ENCODE results near the gene PIM3.
"Not testable (repeated sequence)": the region's sequence is repeated elsewhere in the genome, so short reads cannot be mapped to it uniquely, and the experiment has no call there.

Gene PIM3

GRCh38 chr22:49943771-49944398, 16.7 kb upstream of the PIM3 start:
- DNase-seq (ENCODE audit: low spot score): no peak

- DNase-seq (ENCODE audit: low spot score): no peak
These were observed 16.1 kb upstream of the PIM3 start for GRCh38 chr22:49944399-49944891.

GRCh38 chr22:49945042-49945794, 15.4 kb upstream of the PIM3 start:
- not testable (repeated sequence) for DNase-seq (ENCODE audit: low spot score)

- DNase-seq (ENCODE audit: low spot score): no peak
These were observed 13.8 kb upstream of the PIM3 start for GRCh38 chr22:49946612-49947295.

GRCh38 chr22:49947296-49947622, 13.3 kb upstream of the PIM3 start:
- no peak for DNase-seq (ENCODE audit: low spot score)

- no peak for DNase-seq (ENCODE audit: low spot score)
These were observed 12.2 kb upstream of the PIM3 start for GRCh38 chr22:49948116-49948957.

- DNase-seq (ENCODE audit: low spot score): no peak
These were observed 11.3 kb upstream of the PIM3 start for GRCh38 chr22:49948958-49949913.

- no peak for DNase-seq (ENCODE audit: low spot score)
These were observed 10.7 kb upstream of the PIM3 start for GRCh38 chr22:49949914-49950292.

GRCh38 chr22:49950396-49950994, 10.1 kb upstream of the PIM3 start:
- no peak for DNase-seq (ENCODE audit: low spot score)

- DNase-seq (ENCODE audit: low spot score): no peak
These were observed 9.4 kb upstream of the PIM3 start for GRCh38 chr22:49951000-49951677.

- no peak for DNase-seq (ENCODE audit: low spot score)
These were observed 8.9 kb upstream of the PIM3 start for GRCh38 chr22:49951678-49951985.

- no peak for DNase-seq (ENCODE audit: low spot score)
These were observed 8.3 kb upstream of the PIM3 start for GRCh38 chr22:49951986-49952896.

- no peak for DNase-seq (ENCODE audit: low spot score)
These were observed 7.4 kb upstream of the PIM3 start for GRCh38 chr22:49953027-49953679.

GRCh38 chr22:49953680-49954344, 6.8 kb upstream of the PIM3 start:
- no peak for DNase-seq (ENCODE audit: low spot score)

GRCh38 chr22:49954354-49954753, 6.2 kb upstream of the PIM3 start:
- no peak for DNase-seq (ENCODE audit: low spot score)

GRCh38 chr22:49954991-49955580, 5.5 kb upstream of the PIM3 start:
- DNase-seq (ENCODE audit: low spot score): no peak

GRCh38 chr22:49955581-49956417, 4.8 kb upstream of the PIM3 start:
- DNase-seq (ENCODE audit: low spot score): no peak
